Measurements from ENCODE around the gene DCLK1. TPM values are rescaled to one million over a fixed set of nuclear protein-coding genes. Genes with fewer than 3 reads are reported as not detected.

Gene DCLK1
- total and polyA plus RNA-seq, 2 experiments from 2014 or later = 0.16 to 2.9 TPM

GRCh38 chr13:36125841-36126240 is 5.3 kb downstream of the DCLK1 start:
- no peak for DNase-seq (ENCODE audit: low spot score)
- H3K4me3 ChIP-seq = no peak overlapping the region
- H3K79me2 ChIP-seq = no peaks in the 10 kb centered on the region
- H3K27ac ChIP-seq = no peak overlapping the region
- no peaks in the 10 kb centered on the region for H4K20me1 ChIP-seq (ENCODE audit: insufficient read depth, poor library complexity, severe bottlenecking)
- no peaks in the 10 kb centered on the region for H3K9me3 ChIP-seq (ENCODE audit: low read depth)
- no peaks in the 10 kb centered on the region for H3K9me2 ChIP-seq (replicated peaks; ENCODE audit: insufficient read depth)
- WGBS (ENCODE audit: low lambda C conversion rate, missing lambda C conversion rate) = 96% methylated on average over 28 of the region's 28 CpGs
- TF ChIP-seq EZH2 (IDR thresholded peaks at IDR 0.05; ENCODE audit: borderline replicate concordance) = no peak
- no peak for TF ChIP-seq CTCF (IDR thresholded peaks at IDR 0.05; ENCODE audit: poor library complexity)
- TF ChIP-seq EZH2phosphoT487 (IDR thresholded peaks at IDR 0.05; ENCODE audit: low read depth, severe bottlenecking, unreplicated experiment) = no peak
- H3K4me1 ChIP-seq (ENCODE audit: insufficient read depth) = no peaks in the 10 kb centered on the region
- H2AFZ ChIP-seq = no peak overlapping the region
- H3K36me3 ChIP-seq (replicated peaks; ENCODE audit: insufficient read depth, low read depth) = no peaks in the 10 kb centered on the region
- H3K27me3 ChIP-seq = peaks cover 31% of the 10 kb centered on the region
- no peak overlapping the region for H3K4me2 ChIP-seq

- peak; percentile 7 for DNase-seq (ENCODE audit: low spot score)
- Histone ChIP-seq H3K4me2 (no peak overlapping the region), H2AFZ (no peak overlapping the region), H3K27ac (no peak overlapping the region), H4K20me1 (ENCODE audit: insufficient read depth, poor library complexity, severe bottlenecking) (no peaks in the 10 kb centered on the region), H3K4me1 (ENCODE audit: insufficient read depth) (no peaks in the 10 kb centered on the region), H3K9me2 (replicated peaks; ENCODE audit: insufficient read depth) (no peaks in the 10 kb centered on the region), H3K4me3 (no peak overlapping the region), H3K36me3 (replicated peaks; ENCODE audit: insufficient read depth, low read depth) (no peaks in the 10 kb centered on the region), H3K27me3 (peaks cover 18% of the 10 kb centered on the region), H3K79me2 (no peaks in the 10 kb centered on the region), H3K9me3 (ENCODE audit: low read depth) (no peaks in the 10 kb centered on the region)
- TF ChIP-seq EZH2phosphoT487 (IDR thresholded peaks at IDR 0.05; ENCODE audit: low read depth, severe bottlenecking, unreplicated experiment) (no peak), EZH2 (IDR thresholded peaks at IDR 0.05; ENCODE audit: borderline replicate concordance) (no peak), CTCF (IDR thresholded peaks at IDR 0.05; ENCODE audit: poor library complexity) (no peak)
- WGBS (ENCODE audit: low lambda C conversion rate, missing lambda C conversion rate) = 48% methylated on average over 6 of the region's 6 CpGs
Measured at GRCh38 chr13:36124236-36124822, 6.9 kb downstream of the DCLK1 start.

- 96% methylated on average over 1 of the region's 1 CpG for WGBS (ENCODE audit: low lambda C conversion rate, missing lambda C conversion rate)
- H4K20me1 ChIP-seq (ENCODE audit: insufficient read depth, poor library complexity, severe bottlenecking) = no peaks in the 10 kb centered on the region
- H3K79me2 ChIP-seq = no peaks in the 10 kb centered on the region
- H3K9me2 ChIP-seq (replicated peaks; ENCODE audit: insufficient read depth) = no peaks in the 10 kb centered on the region
- no peak for DNase-seq (ENCODE audit: low spot score)
- no peak overlapping the region for H3K4me2 ChIP-seq
- H3K4me1 ChIP-seq (ENCODE audit: insufficient read depth) = no peaks in the 10 kb centered on the region
- TF ChIP-seq EZH2 (IDR thresholded peaks at IDR 0.05; ENCODE audit: borderline replicate concordance) = no peak
- TF ChIP-seq EZH2phosphoT487 (IDR thresholded peaks at IDR 0.05; ENCODE audit: low read depth, severe bottlenecking, unreplicated experiment) = no peak
- TF ChIP-seq CTCF (IDR thresholded peaks at IDR 0.05; ENCODE audit: poor library complexity) = no peak
- H3K27me3 ChIP-seq = no peaks in the 10 kb centered on the region
- no peak overlapping the region for H3K4me3 ChIP-seq
- no peaks in the 10 kb centered on the region for H3K36me3 ChIP-seq (replicated peaks; ENCODE audit: insufficient read depth, low read depth)
- H3K9me3 ChIP-seq (ENCODE audit: low read depth) = no peaks in the 10 kb centered on the region
- no peak overlapping the region for H2AFZ ChIP-seq
- no peak overlapping the region for H3K27ac ChIP-seq
Measured at GRCh38 chr13:36115306-36115705, 15.9 kb downstream of the DCLK1 start.

Measured in hepatocyte (in vitro differentiated cells).